Measurements from ENCODE around the gene UBQLN4.
A peak's percentile ranks its signal among the peaks of the same experiment; 100 is the strongest.

DNA sequence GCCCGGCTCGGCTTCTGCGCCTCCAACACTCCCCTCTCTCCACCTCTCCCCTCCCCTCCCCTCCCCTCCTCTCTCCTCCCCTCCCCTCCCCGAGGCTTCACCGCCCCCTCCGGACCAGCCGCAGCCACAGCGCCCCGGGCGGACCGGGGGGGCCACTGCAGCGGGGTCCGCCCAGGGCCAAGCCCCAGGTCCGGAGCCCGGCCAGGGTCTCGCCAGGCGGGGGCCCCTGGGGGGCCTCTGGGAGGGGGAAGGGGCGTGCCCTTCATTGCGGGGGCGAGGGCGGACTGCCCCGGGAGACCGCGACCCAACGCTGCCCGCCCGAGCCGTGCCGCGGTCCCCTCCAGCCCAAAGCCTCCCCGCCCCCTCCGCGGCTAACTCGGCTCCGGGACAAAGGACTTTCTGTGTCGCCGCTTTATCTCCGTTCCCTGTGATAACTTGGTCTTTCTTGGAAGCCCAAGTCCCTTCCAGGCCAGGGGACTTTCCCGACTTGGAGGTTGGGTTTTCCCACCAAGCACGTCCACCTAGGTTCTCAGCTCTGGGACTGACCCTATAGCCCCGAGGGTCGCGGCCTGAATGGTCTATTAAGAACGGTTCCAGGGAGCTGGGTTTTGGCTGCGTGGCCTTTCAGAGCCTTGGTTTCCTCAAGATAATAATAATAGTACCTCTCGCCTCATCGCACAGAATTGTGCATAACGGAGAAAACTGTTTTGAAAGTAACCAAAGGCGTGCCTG is at the start of gene UBQLN4:
- TF ChIP-seq SP1 (IDR thresholded peaks at IDR 0.05) (no peak), FOXK2 (IDR thresholded peaks at IDR 0.05) (no peak), ARNT (IDR thresholded peaks at IDR 0.05) (no peak), HDGF (IDR thresholded peaks at IDR 0.05; ENCODE audit: borderline replicate concordance) (no peak), BHLHE40 (IDR thresholded peaks at IDR 0.05; ENCODE audit: borderline replicate concordance) (no peak), FOXA1 (IDR thresholded peaks at IDR 0.05) (no peak), FOXM1 (IDR thresholded peaks at IDR 0.05; ENCODE audit: borderline replicate concordance) (peak; percentile 65; the same call in 1 of the 2 replicates), NFRKB (IDR thresholded peaks at IDR 0.05) (no peak), LEF1 (IDR thresholded peaks at IDR 0.05; ENCODE audit: borderline replicate concordance) (no peak)
- TF ChIP-seq, protein P1, sequence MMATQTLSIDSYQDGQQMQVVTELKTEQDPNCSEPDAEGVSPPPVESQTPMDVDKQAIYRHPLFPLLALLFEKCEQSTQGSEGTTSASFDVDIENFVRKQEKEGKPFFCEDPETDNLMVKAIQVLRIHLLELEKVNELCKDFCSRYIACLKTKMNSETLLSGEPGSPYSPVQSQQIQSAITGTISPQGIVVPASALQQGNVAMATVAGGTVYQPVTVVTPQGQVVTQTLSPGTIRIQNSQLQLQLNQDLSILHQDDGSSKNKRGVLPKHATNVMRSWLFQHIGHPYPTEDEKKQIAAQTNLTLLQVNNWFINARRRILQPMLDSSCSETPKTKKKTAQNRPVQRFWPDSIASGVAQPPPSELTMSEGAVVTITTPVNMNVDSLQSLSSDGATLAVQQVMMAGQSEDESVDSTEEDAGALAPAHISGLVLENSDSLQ (IDR thresholded peaks at IDR 0.05) = no peak
